Measurements from ENCODE around the gene CDCA7L.

CDCA7L gene

DNA sequence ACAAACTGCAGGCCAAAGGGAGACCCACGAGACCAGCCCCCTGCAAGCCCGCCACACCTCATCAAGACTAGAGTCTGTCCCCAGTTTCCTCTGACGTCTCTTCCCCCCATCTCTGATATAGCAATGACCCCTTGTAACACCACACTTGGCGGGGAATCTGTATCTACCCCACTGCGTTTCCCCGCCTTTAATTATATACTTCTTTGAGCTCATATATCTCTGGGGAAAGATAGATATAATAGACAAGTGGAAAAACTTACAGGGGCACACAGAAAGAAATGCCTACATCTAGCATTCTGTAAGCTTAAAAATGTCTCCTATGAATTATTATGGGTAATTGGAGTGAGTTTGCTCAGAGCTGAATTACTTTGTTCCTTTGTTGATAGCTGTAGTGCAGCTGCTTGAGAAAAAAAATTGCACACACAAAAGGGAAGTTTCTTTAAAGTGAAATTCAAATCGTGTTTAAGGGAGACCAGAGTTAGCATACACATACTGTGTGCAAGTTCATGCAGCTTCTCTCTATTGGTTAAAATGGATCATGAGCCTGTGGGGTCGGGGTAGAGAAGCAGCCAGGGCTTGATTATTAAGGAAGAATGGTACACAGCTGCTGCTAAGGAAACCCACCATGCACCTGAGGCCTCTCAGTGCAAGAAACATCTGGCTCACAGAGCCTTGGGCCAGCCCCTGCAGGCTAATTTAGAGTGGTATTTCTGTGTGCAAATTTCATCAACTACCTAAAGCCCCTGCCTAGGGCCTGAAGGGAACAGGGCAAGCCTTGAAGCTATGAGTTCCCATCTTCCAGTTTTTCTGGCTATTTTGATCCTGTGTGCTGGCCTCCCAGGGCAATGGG, 32.5 kb downstream of the CDCA7L start:
- TF ChIP-seq, protein P1, sequence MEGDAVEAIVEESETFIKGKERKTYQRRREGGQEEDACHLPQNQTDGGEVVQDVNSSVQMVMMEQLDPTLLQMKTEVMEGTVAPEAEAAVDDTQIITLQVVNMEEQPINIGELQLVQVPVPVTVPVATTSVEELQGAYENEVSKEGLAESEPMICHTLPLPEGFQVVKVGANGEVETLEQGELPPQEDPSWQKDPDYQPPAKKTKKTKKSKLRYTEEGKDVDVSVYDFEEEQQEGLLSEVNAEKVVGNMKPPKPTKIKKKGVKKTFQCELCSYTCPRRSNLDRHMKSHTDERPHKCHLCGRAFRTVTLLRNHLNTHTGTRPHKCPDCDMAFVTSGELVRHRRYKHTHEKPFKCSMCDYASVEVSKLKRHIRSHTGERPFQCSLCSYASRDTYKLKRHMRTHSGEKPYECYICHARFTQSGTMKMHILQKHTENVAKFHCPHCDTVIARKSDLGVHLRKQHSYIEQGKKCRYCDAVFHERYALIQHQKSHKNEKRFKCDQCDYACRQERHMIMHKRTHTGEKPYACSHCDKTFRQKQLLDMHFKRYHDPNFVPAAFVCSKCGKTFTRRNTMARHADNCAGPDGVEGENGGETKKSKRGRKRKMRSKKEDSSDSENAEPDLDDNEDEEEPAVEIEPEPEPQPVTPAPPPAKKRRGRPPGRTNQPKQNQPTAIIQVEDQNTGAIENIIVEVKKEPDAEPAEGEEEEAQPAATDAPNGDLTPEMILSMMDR (IDR thresholded peaks at IDR 0.05; ENCODE audit: borderline replicate concordance, insufficient read depth, low read depth, low read length) = no peak

DNA sequence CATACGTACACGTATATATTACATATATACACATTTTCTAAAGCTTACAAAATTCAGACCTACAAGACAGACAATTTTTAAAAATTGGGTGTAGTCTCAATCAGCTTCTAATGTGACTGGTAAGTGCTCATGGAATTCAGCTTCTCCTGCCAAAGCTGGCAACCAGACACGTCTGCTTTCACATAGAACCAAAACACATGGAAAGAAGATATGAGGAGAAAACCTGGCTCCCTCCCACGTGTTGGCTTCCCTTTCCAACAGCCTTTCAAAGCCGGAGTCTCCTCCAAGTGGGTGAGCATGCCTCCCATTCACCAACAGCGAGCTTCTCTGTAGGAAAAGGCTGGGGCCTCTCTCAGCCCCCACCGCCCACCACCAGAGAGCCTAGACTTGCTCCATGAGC, 33.4 kb downstream of the CDCA7L start:
- TF ChIP-seq, protein P1 (IDR thresholded peaks at IDR 0.05; ENCODE audit: borderline replicate concordance, insufficient read depth, low read depth, low read length) = no peak

More for the DNA sequence above, 32.5 kb downstream of the CDCA7L start:
- H3K4me3 ChIP-seq (ENCODE audit: low read depth, low read length) = no peak overlapping the region

DNA sequence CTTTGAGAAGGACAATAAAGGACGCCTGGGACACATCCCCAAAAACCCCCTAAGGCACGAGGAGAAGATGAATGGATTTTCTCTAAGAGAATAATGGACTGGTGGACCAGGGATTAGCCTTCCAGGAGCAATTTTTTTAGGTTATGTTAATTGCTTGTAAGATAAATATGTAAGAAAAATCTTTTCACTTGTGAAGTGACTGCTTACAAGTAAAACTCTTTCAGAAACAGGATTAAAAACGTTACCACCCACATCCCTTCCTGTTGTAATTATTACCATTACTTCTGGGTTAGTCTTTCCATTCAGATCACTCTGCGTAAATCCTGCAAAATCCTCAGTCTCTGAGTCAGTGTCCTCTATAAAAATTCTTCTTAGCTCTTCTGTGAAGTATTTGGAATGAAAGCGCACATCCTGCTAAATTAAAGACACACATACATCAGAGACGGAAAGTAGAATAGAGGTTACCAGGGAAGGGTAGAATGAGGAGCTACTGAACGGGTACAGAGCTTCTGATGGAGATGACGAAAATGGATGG, 34.3 kb downstream of the CDCA7L start:
- TF ChIP-seq, protein P1 (IDR thresholded peaks at IDR 0.05; ENCODE audit: borderline replicate concordance, insufficient read depth, low read depth, low read length) = no peak
- H3K4me3 ChIP-seq (ENCODE audit: low read depth, low read length) = no peak overlapping the region

More for the DNA sequence above, 33.4 kb downstream of the CDCA7L start:
- H3K4me3 ChIP-seq (ENCODE audit: low read depth, low read length) = no peak overlapping the region

DNA sequence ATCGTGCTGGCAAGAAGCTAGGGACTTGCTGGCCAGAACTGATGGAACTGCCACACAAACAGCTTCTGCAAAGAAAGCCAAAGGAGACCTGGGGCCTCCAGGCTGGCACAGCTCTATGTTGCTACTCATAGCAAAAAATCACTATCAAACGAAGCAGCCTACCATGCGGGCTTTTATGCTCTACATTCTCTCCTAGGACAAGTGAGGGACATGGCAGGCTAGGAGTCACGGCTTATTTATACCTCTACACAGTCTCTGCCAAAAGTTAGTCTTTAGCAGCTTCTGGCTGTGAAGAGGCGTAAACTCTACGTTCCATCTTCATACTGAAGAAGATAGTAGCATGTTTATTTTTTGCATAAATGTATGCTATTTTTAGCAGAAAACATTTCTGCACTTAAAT, 35.4 kb downstream of the CDCA7L start:
- no peak overlapping the region for H3K4me3 ChIP-seq (ENCODE audit: low read depth, low read length)
- TF ChIP-seq, protein P1 (IDR thresholded peaks at IDR 0.05; ENCODE audit: borderline replicate concordance, insufficient read depth, low read depth, low read length) = no peak

DNA sequence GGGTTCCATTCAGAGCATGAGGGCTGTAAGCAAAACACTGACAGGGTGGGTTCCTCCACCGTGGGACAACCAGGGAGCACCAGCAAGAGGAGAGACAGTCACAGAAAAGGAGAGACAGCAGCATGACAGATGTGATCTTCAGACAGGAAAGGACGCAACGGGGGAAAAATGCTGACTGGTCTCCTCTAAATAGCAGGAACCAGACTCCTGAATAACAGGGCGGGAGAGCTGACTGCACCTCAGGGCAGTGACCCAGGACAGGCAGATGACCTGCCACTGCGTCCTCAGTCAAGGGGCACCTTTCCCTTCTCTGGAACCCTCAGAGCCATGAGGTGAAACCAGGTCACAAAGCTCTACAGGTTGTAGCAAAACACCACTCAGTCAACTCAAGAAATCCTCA, 37.0 kb downstream of the CDCA7L start:
- no peak overlapping the region for H3K4me3 ChIP-seq (ENCODE audit: low read depth, low read length)
- TF ChIP-seq, protein P1 (IDR thresholded peaks at IDR 0.05; ENCODE audit: borderline replicate concordance, insufficient read depth, low read depth, low read length) = no peak

DNA sequence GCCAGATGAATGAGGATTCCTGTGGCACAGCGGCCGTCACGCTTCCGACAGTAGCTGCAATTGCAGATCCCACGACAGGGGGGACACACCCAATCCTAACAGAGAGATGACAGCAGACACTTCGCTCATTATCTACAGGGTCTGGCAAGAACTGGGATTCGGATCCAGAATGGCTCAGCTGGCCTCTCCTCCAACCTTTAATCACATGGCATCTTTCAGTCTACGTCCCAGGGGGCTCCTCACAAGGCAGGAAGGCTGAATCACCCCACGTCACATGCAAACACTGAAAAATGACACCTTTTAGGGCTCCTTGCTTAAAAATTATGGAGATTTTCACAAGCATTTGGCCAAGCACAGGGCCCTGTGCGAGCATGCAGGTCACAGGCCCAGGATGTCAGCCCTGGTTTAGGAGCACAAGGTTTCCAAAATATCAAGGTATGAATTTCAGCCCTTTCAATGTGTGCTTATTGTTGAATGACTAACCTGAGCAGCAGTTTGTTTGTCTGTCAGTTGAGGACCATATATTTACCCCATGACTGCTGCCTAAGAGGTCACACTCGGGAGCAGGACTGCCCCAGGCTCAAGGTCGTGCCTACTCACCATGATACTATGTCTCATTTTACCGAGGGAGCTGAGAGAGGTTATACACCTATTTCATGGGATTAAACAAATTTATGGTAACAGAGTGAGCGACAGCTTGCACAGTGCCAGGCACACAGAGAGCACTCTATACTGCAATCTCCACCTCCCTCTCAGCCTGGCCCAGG, 42.5 kb downstream of the CDCA7L start:
- no peak overlapping the region for H3K4me3 ChIP-seq (ENCODE audit: low read depth, low read length)
- TF ChIP-seq, protein P1 (IDR thresholded peaks at IDR 0.05; ENCODE audit: borderline replicate concordance, insufficient read depth, low read depth, low read length) = no peak

All from GM12875 (cell line).